Osteocyte (in vitro differentiated cells): ENCODE measurements around the gene IMPG2. TPM values are rescaled to one million over a fixed set of nuclear protein-coding genes. Genes with fewer than 3 reads are reported as not detected.

Experiments used
- DNase-seq: peaks from one replicate; pipeline ENCODE4 v3.0.0; 2021; ENCODE audit warnings: mixed read lengths; ENCODE audit not compliant: unreplicated experiment; ENCODE audit errors: extremely low spot score
- H3K27ac Mint-ChIP-seq: one replicate; pipeline ENCODE4 v1.8.0; 2021; ENCODE audit warnings: mild to moderate bottlenecking, mixed read lengths; ENCODE audit not compliant: unreplicated experiment
- H3K27me3 Mint-ChIP-seq: one replicate; pipeline ENCODE4 v1.8.0; 2021; ENCODE audit warnings: mixed read lengths; ENCODE audit not compliant: unreplicated experiment
- H3K36me3 Mint-ChIP-seq: one replicate; pipeline ENCODE4 v1.8.0; 2021; ENCODE audit warnings: mixed read lengths; ENCODE audit not compliant: unreplicated experiment
- H3K4me1 Mint-ChIP-seq: one replicate; pipeline ENCODE4 v1.8.0; 2021; ENCODE audit warnings: mixed read lengths; ENCODE audit not compliant: unreplicated experiment
- H3K4me3 Mint-ChIP-seq: one replicate; pipeline ENCODE4 v1.8.0; 2021; ENCODE audit warnings: mild to moderate bottlenecking, moderate library complexity, mixed read lengths; ENCODE audit not compliant: unreplicated experiment
- H3K9me3 Mint-ChIP-seq: one replicate; pipeline ENCODE4 v1.8.0; 2021; ENCODE audit warnings: mixed read lengths; ENCODE audit not compliant: unreplicated experiment
- CTCF ChIP-seq: fragments of 200-600 bp; sonication (generic); IDR thresholded peaks from 2 replicates; pipeline ENCODE4 v1.5.0; 2021; ENCODE audit warnings: antibody characterized with exemption, mild to moderate bottlenecking, moderate library complexity
- total RNA-seq: library from RNA; stranded (reverse); gene quantifications from 2 replicates; pipeline ENCODE4 v1.2.1, GENCODE V29; 2021

IMPG2 gene
- total RNA-seq, 1 donor from 2014 or later = 0.73 TPM

- no peak overlapping the region for H3K4me3 Mint-ChIP-seq
- TF ChIP-seq CTCF = no peak
- no peak overlapping the region for H3K27ac Mint-ChIP-seq
- H3K27me3 Mint-ChIP-seq = no peaks in the 10 kb centered on the region
- no peak for DNase-seq
- peaks cover 9% of the 10 kb centered on the region for H3K9me3 Mint-ChIP-seq
- no peaks in the 10 kb centered on the region for H3K4me1 Mint-ChIP-seq
- H3K36me3 Mint-ChIP-seq = peaks cover 20% of the 10 kb centered on the region
Measured at GRCh38 chr3:101270149-101270548, 50.2 kb downstream of the IMPG2 start.

- no peak for DNase-seq
- no peak for TF ChIP-seq CTCF
- H3K36me3 Mint-ChIP-seq = peaks cover 26% of the 10 kb centered on the region
- H3K27ac Mint-ChIP-seq = no peak overlapping the region
- H3K9me3 Mint-ChIP-seq = peaks cover 20% of the 10 kb centered on the region
- no peak overlapping the region for H3K4me3 Mint-ChIP-seq
- H3K27me3 Mint-ChIP-seq = no peaks in the 10 kb centered on the region
- no peaks in the 10 kb centered on the region for H3K4me1 Mint-ChIP-seq
Measured at GRCh38 chr3:101268971-101269671, 51.3 kb downstream of the IMPG2 start.

GRCh38 chr3:101268141-101268540, 52.2 kb downstream of the IMPG2 start:
- no peaks in the 10 kb centered on the region for H3K27me3 Mint-ChIP-seq
- TF ChIP-seq CTCF = no peak

GRCh38 chr3:101266566-101266965, 53.8 kb downstream of the IMPG2 start:
- no peak for DNase-seq
- Mint-ChIP-seq H3K27ac (no peak overlapping the region), H3K9me3 (peaks cover 28% of the 10 kb centered on the region), H3K4me3 (no peak overlapping the region), H3K36me3 (peaks cover 26% of the 10 kb centered on the region), H3K27me3 (no peaks in the 10 kb centered on the region), H3K4me1 (peaks cover 11% of the 10 kb centered on the region)
- TF ChIP-seq CTCF = no peak

More at GRCh38 chr3:101268141-101268540, 52.2 kb downstream of the IMPG2 start:
- H3K9me3 Mint-ChIP-seq = peaks cover 28% of the 10 kb centered on the region
- H3K4me1 Mint-ChIP-seq = peaks cover 4% of the 10 kb centered on the region
- no peak overlapping the region for H3K27ac Mint-ChIP-seq
- DNase-seq = no peak
- H3K4me3 Mint-ChIP-seq = no peak overlapping the region
- H3K36me3 Mint-ChIP-seq = peaks cover 30% of the 10 kb centered on the region

GRCh38 chr3:101266071-101266470, 54.3 kb downstream of the IMPG2 start:
- peaks cover 11% of the 10 kb centered on the region for H3K4me1 Mint-ChIP-seq
- peaks cover 28% of the 10 kb centered on the region for H3K9me3 Mint-ChIP-seq
- TF ChIP-seq CTCF = no peak
- H3K36me3 Mint-ChIP-seq = peaks cover 24% of the 10 kb centered on the region
- no peak overlapping the region for H3K27ac Mint-ChIP-seq
- no peaks in the 10 kb centered on the region for H3K27me3 Mint-ChIP-seq
- H3K4me3 Mint-ChIP-seq = no peak overlapping the region
- no peak for DNase-seq
